Left cardiac atrium (tissue), 4 donors: ENCODE measurements around the gene SREK1IP1. TPM values are rescaled to one million over a fixed set of nuclear protein-coding genes. Genes with fewer than 3 reads are reported as not detected.
"Not testable (repeated sequence)": the region's sequence is repeated elsewhere in the genome, so short reads cannot be mapped to it uniquely, and the experiment has no call there.

Source experiments
- ATAC-seq, 2 donors: fragments of 200-7000 bp; cut with Tn5 transposase; one replicate each; pipeline ENCODE4 v1.9.1; 2020; ENCODE audit warnings: mild to moderate bottlenecking in 2 of 2, moderate library complexity in 2 of 2
- DNase-seq: peaks from one replicate; pipeline ENCODE4 v3.0.0-alpha.2; 2020
- intact Hi-C, 2 donors: fragments of 100-400 bp; cut with DNase I; formaldehyde crosslinking; loops; one replicate each; pipeline versions ENCODE4 v1.14.1 to v1.15.1; 2022 to 2023
- total RNA-seq, 2 donors: library from RNA; stranded (reverse); fragmentation: NEBNext Ultra II Directional; extraction: Animal tissue kit (Norgen Biotek cat#: 25700); gene quantifications; one replicate each; pipeline ENCODE4 v1.2.1, GENCODE V29; 2021
- donor health status: DM: no; HTN: yes; CAD: no.
- donor health status: DM: no; HTN: yes; CAD: no; lungs with severe emphysema.
- donor health status: DM: yes; HTN: yes; CAD: no.
- donor health status: Dilated cardiomyopathy.

SREK1IP1 gene
- total RNA-seq, 2 donors from 2014 or later, result 12.7 to 12.9 TPM

DNA sequence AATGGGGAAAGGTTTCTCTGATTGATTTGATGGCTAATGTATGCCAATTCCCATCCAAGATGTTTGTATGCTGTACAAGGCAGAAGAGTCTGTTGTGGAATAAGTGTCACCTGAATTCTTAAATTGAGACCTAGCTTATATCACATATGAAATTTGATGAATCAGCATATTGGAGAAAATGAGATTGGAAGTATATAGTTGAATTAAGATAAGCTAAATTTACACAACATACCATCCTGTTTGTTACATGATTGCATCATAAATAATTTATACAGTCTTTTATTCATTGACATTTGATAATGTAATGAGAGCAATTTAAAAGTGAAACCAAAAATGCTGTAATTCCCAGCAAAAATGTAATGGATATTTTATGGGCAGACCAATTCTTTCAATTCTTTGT lies 1.4 kb upstream of the SREK1IP1 start:
- DNase-seq (no peak), ATAC-seq (no peak)
- intact Hi-C loops, result no loop called here

DNA sequence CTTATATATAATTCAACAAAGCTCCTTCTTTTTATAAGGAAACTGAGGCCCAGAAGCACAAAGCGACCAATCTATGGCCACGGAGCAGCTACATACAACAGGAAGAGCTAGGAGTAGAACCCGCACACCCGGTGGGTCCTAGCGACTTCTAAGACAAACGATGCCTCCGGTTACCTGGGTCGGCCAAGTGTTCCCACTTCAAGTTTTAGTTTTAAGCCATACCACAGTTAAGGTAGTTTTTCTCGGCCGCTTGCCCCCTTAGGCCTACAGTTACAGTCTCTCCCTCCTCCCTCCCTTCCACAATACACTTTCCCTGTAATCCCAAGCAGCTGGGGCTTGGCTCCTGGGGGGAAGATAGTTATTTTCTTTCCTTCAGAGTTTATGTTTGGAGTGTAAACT lies 533 bp downstream of the SREK1IP1 start:
- intact Hi-C loops, result no loop called here
- peak; percentile 7 to 37 for ATAC-seq

DNA sequence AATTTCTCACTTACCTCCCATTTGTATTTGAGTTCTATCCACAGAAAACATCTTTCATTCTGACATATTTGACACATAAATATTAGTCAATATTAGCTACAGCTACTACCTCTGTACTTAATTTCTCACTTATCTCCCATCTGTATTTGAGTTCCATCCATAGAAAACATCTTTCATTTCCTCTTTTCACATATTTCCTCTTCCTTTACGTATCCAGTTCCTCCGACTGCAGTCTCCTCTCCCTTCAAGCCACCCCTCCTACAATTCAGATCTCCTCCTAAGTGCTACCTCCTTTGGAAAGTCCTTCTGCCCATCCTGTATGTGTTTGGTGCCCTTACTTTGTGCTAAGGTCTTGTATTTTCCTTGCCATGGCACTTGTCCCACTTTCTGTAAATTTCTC lies 1.6 kb downstream of the SREK1IP1 start:
- intact Hi-C loops, result no loop called here
- DNase-seq (no peak), ATAC-seq (no peak)

More for the DNA sequence above, 533 bp downstream of the SREK1IP1 start:
- DNase-seq, result no peak

DNA sequence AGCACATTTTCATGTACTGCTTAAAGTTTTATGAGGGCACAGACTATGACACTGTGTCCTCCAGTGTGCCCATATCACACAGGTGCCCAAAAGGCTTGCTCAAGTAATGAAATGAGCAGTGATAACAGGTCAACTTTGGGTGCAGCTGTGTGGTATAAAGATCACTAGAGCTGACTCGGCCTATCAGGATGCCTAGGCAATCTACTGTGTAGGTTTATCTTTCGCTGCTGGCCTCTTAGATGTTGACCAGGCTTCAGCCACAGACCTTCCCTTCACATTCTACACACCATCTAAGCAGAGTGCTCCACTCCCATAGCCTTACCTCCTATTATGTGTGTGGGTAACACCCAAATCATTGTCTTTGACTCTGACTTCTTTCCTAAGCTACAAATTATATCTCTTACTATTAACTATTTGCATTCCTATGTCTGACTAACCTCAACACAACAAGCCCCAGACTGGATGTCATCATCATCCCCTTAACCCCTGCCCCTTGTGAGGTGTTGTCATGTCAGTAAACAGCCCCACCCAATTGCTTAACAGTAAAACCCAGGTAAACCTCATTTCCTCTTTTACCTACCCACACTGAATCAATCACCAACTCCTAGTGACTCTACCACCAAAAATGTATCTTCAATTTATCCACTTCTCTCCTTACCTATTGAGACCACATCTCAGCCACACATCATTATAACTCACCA lies 2.5 kb downstream of the SREK1IP1 start:
- intact Hi-C loops, result no loop called here
- ATAC-seq, result no peak

DNA sequence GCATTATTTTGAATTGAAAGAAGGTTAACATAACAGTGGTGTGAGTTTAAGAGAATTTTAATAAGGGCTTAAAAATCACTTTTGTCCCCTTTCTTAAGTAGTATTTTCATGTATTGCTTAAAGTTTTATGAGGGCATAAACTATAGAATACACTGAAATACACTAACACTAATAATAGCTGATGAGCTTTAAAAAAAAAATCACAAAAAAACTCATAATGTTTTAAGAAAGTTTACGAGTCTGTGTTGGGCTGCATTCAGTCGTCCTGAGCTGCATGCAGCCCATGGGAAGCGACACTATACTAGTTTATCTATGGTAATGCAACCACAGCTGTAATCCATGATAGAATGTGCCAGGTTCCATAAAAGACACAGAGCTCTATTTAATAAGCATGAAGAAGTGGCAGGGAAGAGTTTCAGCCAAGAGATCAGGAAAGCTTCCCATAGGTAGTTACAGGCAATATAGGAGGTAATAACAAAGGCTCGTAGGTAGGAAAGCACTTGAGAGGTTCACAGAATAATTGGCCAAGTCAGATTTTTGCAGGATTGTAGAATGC lies 4.5 kb downstream of the SREK1IP1 start:
- no peak for ATAC-seq
- intact Hi-C loops, result no loop called here
- DNase-seq, result no peak

More for the DNA sequence above, 2.5 kb downstream of the SREK1IP1 start:
- no peak for DNase-seq

DNA sequence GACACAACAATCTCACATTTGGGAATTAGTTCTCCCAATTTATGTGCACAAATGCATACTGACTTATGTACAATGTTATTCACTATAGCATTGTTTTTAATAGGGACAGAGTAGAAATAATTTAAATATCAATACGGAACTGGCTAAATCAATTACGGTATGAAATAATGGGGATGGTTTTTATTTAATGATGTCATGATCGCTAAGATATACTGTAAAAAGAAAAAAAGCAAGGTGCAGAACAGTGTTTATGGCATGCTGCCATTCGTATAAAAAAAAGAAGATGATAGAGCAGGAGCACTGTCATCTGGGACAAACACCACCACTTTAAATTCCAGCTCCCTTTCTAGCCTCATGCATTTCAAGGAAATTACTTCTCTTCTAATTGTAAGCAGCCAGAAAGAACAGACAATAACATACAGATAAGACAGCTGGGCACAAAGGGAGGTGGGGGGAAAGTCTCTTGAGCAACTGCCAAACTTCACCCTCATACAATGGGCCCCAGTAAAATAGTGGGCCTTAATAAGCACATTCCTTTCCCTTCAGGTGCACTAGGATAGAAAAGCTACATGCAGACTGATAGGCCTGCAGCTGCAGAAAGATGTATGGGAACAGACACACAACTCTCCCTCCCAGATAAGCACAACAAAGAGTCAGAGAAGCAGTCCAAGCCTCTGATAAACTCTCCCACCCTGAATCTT lies 8.4 kb downstream of the SREK1IP1 start:
- no peak for ATAC-seq
- DNase-seq, result no peak
- intact Hi-C loops, result no loop called here

DNA sequence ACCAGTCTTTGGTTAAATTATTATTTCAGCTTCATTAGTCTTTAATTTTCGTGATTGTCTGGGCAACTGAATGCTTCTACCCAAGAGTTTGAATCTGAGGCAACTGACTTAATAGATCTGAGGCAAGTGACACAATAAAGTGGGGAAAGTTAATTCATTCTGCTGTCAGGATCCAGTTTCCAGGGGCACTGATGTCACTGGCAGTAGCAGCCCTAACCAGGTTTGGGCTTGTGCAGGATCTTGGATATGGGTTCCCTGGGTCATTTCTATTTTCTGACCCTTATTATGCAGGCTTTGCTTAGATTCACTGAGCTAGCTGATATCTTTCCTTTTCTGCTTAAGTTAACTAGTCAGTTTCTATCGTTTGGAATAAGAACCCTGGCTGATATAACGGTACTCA lies 9.6 kb downstream of the SREK1IP1 start:
- ATAC-seq, result no peak
- intact Hi-C loops, result no loop called here
- DNase-seq, result no peak

DNA sequence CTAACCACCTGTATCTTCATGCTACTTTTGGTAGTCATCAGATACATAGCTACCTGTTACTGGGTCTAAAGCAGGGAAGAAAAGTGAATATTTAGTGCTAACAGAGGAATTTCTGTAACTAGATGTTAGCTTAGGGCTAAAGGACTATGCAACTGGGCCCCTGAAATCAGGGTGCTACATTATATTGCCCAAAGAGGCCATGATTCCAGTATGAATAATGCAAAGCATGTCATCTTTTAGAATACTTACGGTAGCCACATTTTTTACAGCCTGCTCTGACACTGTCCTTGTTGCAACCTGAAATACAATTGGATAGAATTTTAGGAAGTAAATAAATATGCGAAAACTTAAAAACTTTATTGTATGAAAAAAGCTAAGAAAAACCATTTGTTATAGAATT lies 14.4 kb downstream of the SREK1IP1 start:
- intact Hi-C loops, result no loop called here
- no peak for DNase-seq
- no peak for ATAC-seq

DNA sequence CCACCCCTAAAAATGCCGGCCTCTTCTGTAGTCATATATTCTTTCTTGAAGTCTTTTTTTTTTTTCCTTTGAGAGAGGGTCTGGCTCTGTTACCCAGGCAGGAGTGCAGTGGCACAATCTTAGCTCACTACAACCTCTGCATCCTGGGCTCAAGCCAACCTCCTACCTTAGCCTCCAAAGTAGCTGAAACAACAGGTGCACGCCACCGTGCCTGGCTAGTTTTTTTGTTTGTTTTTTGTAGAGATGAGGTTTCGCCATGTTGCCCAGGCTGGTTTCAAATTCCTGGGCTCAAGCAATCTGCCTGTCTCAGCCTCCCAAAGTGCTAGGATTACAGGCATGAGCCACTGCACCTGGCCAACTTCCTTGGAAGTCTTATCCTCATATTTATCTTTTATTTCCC lies 19.1 kb downstream of the SREK1IP1 start:
- DNase-seq (no peak), ATAC-seq (no peak)
- intact Hi-C loops, result no loop called here

DNA sequence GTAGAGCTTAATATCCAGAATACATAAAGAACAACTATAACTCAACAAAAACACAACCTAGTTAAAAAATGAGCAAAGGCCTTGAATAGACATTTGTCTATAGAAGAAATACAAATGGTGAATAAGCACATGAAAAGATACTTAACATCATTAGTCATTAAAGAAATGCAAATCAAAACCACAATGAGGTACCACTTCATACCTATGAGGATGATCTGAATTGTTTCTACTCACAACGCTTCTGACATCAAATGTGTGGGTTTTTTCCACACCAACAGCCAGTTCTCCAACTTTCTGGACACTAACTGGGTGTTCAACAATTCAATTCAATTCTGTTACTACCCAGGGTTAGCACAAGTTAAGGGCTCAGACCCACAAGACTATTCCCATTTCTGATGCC lies 22.0 kb downstream of the SREK1IP1 start:
- ATAC-seq (no peak), DNase-seq (no peak)
- intact Hi-C loops, result no loop called here

DNA sequence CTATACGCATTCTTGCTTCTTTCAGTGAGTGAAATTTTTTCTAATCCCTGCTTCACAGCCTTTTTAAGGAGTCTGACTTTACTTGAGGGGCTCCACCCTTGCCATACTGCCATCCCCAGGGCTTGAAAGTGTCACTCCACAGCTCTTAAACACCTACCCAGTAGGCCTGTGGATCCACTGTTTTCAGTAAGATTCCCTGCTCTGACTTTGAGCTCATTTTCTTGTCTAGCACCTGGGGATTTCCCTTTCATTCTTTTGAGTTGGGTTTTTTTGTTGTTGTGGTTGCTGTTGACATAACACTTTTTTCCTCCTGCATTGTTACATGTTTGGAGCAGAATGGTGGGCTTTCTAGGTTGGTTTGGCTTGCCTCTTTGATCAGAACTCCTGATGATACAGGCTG lies 23.6 kb downstream of the SREK1IP1 start:
- intact Hi-C loops, result no loop called here
- ATAC-seq (no peak), DNase-seq (no peak)

DNA sequence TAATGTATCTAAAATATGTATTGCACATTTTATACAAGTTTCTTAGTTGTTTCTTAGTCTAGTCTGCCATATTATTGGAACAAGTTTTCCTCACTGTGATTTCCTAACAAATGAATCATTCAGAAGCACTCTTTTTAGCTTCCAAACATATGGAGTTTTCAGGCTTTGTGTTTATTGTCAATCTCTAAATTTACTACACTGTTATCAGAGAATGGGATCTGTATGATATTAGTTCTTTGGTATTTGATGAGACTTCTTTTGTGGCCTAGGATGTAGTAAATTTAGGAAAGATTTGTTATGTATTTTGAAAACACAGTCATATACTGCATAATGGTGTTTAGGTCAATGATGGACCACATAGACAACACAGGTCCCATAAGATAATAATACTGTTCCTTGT lies 25.7 kb downstream of the SREK1IP1 start:
- ATAC-seq, result no peak
- no peak for DNase-seq
- intact Hi-C loops, result no loop called here

DNA sequence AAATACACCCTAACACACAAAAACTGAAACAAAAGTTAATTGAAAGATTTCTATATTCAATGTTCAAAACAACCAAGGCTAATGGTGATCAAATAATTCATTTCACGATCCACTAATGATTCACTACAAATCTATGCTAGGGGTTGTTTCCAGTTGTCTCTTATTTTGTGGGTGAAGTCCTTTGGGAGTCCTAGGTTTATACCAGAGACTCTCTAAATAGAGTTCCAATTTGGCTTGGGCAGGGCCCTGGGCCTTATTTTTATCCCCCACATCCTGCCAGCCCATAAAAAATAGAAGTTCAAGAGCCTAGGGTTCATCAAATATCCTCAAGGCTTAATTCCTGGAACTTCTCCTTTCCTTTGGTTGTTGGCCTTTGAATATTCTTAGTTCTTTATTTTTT lies 26.1 kb downstream of the SREK1IP1 start:
- intact Hi-C loops, result no loop called here
- ATAC-seq, result no peak
- DNase-seq, result no peak

DNA sequence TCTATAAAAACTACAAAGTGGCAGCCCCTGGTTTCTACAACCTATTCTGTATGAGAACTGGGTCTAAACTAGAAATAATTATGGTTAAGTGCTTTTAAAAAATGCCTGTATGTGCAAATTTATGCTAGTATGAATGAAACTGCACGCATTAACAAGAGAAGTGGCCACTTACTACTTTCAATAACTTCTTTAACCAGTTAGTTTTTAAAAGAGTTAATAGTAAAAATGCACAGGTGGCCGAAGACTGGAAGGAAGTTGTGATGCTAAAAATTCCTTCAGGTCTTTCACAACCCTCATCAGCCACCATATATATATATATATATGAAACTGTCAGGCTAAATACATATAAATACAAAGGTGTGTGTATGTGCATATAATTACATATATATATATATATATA lies 41.3 kb downstream of the SREK1IP1 start:
- intact Hi-C loops, result loop anchor here in 1 of 2 donors (10.0 kb wide), 1 partner anchor 58 kb away; no protein-coding TSS in a partner anchor
- no peak for DNase-seq
- ATAC-seq, result no peak

DNA sequence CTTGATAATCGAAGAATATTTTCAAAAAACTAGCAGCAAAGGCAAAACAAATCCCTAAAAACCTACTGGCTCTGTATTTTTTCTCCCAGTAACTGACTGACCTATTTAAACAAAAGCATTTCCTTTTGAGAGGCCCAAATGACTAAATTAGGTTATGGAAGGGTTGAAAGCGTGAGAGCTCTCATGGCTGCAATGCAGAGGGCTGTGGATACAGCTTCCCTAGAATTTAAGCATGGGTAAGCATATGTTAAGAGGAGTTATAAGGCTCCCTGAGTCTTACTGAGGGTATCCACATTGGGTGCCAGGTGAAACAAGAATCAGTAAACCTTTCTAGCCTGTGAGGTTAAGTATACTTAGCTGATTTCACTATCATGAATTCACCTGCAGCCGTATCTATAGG lies 45.9 kb downstream of the SREK1IP1 start:
- intact Hi-C loops, result loop anchor here in 1 of 2 donors (10.0 kb wide), 1 partner anchor 62 kb away; no protein-coding TSS in a partner anchor
- ATAC-seq (no peak), DNase-seq (no peak)

DNA sequence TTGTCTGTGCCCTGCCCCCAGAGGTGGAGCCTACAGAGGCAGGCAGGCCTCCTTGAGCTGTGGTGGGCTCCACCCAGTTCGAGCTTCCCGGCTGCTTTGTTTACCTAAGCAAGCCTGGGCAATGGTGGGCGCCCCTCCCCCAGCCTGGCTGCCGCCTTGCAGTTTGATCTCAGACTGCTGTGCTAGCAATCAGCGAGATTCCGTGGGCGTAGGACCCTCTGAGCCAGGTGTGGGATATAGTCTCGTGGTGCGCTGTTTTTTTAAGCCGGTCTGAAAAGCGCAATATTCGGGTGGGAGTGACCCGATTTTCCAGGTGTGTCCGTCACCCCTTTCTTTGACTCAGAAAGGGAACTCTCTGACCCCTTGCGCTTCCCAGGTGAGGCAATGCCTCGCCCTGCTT lies 54.0 kb downstream of the SREK1IP1 start:
- intact Hi-C loops, ATAC-seq, DNase-seq: not testable (repeated sequence)

DNA sequence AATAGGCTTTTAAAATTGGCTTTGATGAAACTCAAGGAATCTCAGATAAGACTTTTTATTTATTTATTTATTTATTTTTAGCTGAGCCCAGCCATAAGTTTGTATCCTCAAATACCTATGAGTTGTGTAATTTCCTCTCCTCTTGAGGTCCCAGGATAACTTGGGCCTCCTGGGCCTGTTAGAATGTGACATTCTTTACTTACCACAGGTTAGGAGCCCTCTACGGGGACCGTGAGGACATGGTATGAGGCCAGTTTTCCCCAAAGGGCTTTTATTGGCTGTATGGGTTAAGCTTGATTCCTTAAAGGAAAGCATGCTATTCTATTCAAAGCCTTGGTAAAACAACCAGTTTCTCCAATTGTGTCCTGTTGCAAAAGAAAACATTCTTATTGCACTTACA lies 61.3 kb downstream of the SREK1IP1 start:
- DNase-seq (no peak), ATAC-seq (no peak)
- intact Hi-C loops, result no loop called here

DNA sequence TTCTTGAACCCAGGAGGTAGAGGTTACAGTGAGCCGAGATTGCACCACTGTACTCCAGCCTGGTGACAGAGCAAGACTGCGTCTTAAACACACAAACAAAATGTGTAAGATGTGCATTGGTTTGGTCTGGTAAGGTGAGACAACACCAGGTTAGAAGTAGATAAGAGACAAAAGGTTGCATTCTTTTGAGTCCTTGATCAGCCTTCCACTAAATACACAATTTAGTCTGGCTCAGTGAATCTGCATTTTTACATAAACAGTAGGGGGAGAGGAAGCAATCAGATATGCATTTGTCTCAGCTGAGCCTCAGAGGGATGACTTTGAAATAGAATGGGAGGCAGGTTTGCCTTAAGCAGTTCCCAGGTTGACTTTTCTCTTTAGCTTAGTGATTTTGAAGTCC lies 62.4 kb downstream of the SREK1IP1 start:
- ATAC-seq, result not testable (repeated sequence)

DNA sequence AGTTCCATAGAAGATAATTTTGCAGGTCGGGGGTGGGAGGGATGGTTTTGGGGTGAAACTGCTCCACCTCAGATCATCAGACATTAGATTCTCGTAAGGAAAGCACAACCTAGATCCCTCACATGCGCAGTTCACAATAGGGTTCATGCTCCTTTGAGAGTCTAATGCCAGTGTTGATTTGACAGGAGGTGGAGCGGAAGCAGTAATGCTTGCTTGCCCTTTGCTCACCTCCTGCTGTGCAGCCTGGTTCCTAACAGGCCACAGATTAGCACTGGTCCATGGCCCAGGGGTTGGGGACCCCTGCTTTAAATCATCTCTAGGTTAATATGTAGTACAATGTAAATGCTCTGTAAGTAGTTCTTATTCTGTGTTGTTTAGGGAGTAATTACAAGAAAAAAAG lies 67.7 kb downstream of the SREK1IP1 start:
- intact Hi-C loops, result no loop called here
- ATAC-seq, result no peak

More for the DNA sequence above, 62.4 kb downstream of the SREK1IP1 start:
- DNase-seq, intact Hi-C loops: not testable (repeated sequence)

DNA sequence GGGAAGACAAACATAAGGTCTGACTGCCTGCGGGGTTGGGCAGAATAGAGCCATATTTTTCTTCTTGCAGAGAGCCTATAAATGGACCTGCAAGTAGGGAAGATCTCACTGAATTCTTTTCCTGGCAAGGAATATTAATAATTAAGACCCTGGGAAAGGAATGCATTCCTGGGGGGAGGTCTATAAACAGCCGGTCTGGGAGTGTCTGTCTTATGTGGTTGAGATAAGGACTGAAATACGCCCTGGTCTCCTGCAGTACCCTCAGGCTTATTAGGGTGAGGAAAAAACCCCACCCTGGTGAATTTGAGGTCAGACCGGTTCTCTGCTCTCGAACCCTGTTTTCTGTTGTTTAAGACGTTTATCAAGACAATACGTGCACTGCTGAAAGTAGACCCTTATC lies 72.1 kb downstream of the SREK1IP1 start:
- ATAC-seq, DNase-seq, intact Hi-C loops: not testable (repeated sequence)

More for the DNA sequence above, 67.7 kb downstream of the SREK1IP1 start:
- no peak for DNase-seq
